Type B pancreatic cell (in vitro differentiated cells): ENCODE results near the gene TSPO. TPM values are rescaled to one million over a fixed set of nuclear protein-coding genes. Genes with fewer than 3 reads are reported as not detected.

Source experiments
- DNase-seq: peaks from one replicate; pipeline ENCODE4 v3.0.0; 2021; ENCODE audit warnings: mixed read lengths; ENCODE audit not compliant: unreplicated experiment; ENCODE audit errors: extremely low spot score
- H3K27ac Mint-ChIP-seq: 2 replicates; pipeline ENCODE4 v1.8.0; 2021; ENCODE audit warnings: mild to moderate bottlenecking, mixed read lengths
- H3K27me3 Mint-ChIP-seq: 2 replicates; pipeline ENCODE4 v1.8.0; 2021; ENCODE audit warnings: mixed read lengths
- H3K36me3 Mint-ChIP-seq: 2 replicates; pipeline ENCODE4 v1.8.0; 2021; ENCODE audit warnings: mixed read lengths
- H3K4me1 Mint-ChIP-seq: one replicate; pipeline ENCODE4 v1.8.0; 2021; ENCODE audit warnings: mixed read lengths; ENCODE audit not compliant: unreplicated experiment
- H3K4me3 Mint-ChIP-seq: 2 replicates; pipeline ENCODE4 v1.8.0; 2021; ENCODE audit warnings: mild to moderate bottlenecking, mixed read lengths
- H3K9me3 Mint-ChIP-seq: 2 replicates; pipeline ENCODE4 v1.8.0; 2021; ENCODE audit warnings: mixed read lengths
- total RNA-seq: library from RNA; stranded (reverse); gene quantifications from 2 replicates; pipeline ENCODE4 v1.2.1, GENCODE V29; 2021; ENCODE audit warnings: low replicate concordance
- TF ChIP-seq, protein P1 (sequence below): fragments of 200-600 bp; sonication (generic); conservative IDR thresholded peaks from 2 replicates; pipeline ENCODE4 v1.5.0; 2021; ENCODE audit warnings: antibody characterized with exemption, mild to moderate bottlenecking

Gene TSPO
- total RNA-seq, 1 donor from 2014 or later, result 16.9 TPM

DNA sequence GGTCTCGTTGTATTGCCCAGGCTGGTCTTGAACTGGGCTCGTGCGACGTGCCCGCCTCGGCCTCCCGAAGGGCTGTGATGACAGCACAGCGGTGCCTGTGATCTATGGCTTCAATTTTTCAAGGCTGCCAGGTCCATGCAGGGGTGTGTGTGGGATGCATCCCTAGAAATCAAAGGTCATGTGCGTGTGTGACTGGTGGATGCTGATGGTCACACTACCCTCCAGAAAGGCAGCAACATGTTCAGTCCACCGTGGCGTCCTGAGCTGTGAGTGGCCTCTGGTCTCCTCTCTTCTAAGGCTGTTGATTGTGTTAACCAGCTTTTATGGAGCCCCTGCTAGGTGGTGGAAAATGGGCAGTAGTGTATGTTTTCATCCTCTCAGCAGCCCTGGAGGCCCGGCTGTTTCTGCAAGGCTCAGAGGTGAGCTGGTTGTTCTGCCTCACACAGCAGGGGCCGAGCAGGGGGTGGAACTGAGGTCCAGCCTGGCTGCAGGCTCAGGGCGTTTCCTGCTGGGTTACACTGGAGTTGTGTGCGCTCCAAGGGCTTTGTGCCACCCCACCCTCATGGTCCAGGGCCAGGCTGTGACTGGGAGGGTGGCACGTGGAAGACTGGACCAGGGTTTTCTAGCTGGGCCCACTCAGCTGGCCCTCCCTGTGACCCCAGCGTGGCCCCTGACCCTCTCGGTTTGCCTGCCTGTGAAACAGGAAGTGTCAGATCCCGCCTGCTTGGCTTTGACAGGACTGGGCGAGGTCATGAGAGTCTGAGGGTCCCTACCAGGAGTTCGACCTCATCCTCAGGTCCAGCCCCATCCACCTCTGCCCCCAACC is 33.1 kb upstream of the TSPO start:
- no peak overlapping the region for H3K4me3 Mint-ChIP-seq
- H3K27me3 Mint-ChIP-seq, result peaks cover 9% of the 10 kb centered on the region
- no peaks in the 10 kb centered on the region for H3K9me3 Mint-ChIP-seq
- H3K36me3 Mint-ChIP-seq, result no peaks in the 10 kb centered on the region
- peaks cover 14% of the 10 kb centered on the region for H3K4me1 Mint-ChIP-seq
- DNase-seq, result no peak
- TF ChIP-seq, protein P1, sequence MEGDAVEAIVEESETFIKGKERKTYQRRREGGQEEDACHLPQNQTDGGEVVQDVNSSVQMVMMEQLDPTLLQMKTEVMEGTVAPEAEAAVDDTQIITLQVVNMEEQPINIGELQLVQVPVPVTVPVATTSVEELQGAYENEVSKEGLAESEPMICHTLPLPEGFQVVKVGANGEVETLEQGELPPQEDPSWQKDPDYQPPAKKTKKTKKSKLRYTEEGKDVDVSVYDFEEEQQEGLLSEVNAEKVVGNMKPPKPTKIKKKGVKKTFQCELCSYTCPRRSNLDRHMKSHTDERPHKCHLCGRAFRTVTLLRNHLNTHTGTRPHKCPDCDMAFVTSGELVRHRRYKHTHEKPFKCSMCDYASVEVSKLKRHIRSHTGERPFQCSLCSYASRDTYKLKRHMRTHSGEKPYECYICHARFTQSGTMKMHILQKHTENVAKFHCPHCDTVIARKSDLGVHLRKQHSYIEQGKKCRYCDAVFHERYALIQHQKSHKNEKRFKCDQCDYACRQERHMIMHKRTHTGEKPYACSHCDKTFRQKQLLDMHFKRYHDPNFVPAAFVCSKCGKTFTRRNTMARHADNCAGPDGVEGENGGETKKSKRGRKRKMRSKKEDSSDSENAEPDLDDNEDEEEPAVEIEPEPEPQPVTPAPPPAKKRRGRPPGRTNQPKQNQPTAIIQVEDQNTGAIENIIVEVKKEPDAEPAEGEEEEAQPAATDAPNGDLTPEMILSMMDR, result no peak
- H3K27ac Mint-ChIP-seq, result peak overlapping the region; percentile 64

DNA sequence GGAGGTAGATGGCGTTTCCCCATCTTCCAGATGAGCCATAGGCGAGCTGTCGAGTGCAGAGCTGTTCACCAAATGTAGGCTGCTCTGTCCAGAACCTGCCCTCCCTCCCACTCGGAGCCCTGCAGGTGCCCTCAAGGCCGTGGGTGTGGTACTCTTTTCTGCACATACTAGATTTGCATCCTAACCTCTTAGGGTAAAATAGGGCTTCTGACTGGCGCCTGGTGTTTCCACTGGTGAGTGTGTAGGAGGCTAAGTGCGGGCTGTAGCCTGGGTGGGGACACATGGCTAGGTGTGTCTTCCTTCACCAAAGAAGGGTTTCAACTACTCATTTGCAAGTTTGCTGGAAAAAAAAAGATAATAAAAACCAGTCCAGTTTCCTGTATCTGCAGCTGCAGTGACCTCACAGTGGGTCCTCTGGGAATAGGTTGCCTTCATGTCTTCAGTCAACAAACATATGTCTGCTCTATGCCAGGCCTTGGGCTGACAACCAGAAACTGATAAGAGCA is 32.4 kb upstream of the TSPO start:
- H3K27me3 Mint-ChIP-seq, result peaks cover 3% of the 10 kb centered on the region
- TF ChIP-seq, protein P1, result no peak
- no peaks in the 10 kb centered on the region for H3K36me3 Mint-ChIP-seq
- peak overlapping the region; percentile 64 for H3K27ac Mint-ChIP-seq
- no peak for DNase-seq
- H3K4me1 Mint-ChIP-seq, result peaks cover 8% of the 10 kb centered on the region
- H3K4me3 Mint-ChIP-seq, result no peak overlapping the region
- no peaks in the 10 kb centered on the region for H3K9me3 Mint-ChIP-seq

DNA sequence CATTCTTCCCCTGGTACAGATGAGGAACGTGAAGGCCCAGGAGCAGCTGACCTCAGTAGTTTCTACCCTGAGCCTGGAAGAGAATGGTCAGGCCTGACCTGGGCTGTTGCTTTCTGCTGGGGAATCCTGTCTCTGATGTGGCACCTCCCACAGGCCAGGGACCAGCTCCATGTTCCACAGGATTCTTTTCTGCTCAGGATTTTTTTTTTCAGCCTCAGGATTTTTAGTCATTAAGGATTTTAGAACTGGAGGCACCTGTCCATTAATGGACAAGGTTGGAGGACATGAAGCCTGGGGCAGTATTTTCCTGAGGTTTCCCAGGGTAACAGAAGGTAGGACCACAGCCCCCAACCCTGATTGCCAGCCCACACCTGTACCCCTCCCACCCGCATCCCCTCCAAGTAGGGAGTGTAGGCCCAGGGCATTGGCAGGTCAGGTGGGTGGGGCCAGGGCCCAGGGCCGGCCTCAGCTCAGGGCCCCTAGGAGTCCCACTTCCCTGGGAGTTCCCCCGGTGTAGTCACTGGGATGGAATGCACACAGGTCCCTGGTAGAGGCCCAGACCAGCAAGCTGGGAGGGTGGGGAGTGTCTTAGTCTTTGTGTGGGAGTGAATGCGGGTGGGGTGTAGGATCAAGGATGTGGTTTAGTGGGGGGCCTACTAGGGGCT is 24.7 kb upstream of the TSPO start:
- no peaks in the 10 kb centered on the region for H3K36me3 Mint-ChIP-seq
- H3K9me3 Mint-ChIP-seq, result no peaks in the 10 kb centered on the region
- H3K27ac Mint-ChIP-seq, result peak overlapping the region; percentile 94
- DNase-seq, result no peak
- H3K4me1 Mint-ChIP-seq, result no peaks in the 10 kb centered on the region
- TF ChIP-seq, protein P1, result no peak
- H3K27me3 Mint-ChIP-seq, result no peaks in the 10 kb centered on the region
- H3K4me3 Mint-ChIP-seq, result peak overlapping the region; percentile 60

DNA sequence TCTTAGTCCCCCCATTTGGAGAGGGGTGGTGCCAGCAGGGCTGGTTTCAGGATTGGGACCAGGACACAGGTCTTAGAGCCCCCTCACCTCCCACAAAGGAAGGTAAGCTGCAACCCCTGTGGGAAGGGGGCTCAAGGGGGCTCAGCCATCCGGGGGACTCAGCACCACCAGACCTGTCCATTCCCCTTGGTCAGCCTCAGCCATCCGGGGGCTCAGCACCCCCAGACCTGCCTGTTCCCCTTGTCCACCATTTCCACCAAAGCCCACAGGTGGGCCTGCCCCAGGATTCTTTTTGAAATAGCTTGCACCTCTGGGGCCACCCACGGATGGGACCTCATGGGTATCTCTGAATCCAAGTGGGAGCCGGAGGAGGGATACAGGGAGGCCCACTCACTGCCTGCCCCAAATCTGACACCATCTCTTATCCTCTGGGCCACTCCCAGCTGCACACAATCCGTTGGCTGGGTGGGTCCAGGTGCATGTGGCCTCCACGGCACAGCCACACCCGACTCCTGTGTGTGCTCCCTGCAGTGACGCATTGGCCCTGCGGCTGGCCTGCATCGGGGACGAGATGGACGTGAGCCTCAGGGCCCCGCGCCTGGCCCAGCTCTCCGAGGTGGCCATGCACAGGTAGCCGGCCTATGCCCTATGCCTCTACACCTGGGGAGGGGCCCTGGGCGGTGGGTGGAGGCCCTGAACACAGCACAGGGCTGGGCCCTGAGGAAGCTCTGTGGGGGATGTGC is 24.0 kb upstream of the TSPO start:
- TF ChIP-seq, protein P1, result no peak
- no peaks in the 10 kb centered on the region for H3K27me3 Mint-ChIP-seq

DNA sequence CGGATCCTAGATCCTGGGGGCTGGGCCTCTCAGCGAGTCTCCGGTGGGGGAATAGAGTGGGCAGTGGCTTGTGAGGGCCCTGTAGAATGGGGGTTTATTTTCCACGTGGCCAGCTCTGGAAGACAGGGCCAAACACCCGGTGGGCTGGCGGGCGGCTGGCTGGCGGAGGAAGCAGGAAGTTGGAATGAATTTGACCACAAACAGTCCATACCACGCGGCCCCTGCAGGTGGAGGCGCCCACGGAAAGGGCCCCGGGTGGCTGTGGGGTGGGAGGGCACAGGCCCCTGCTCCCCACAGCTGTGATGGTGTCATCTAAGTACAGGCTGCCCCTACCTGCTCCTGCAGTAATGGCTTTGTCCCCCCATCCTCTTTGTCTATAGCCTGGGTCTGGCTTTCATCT is 23.2 kb upstream of the TSPO start:
- Mint-ChIP-seq H3K36me3 (no peaks in the 10 kb centered on the region), H3K27ac (peak overlapping the region; percentile 94), H3K9me3 (no peaks in the 10 kb centered on the region), H3K27me3 (no peaks in the 10 kb centered on the region), H3K4me1 (no peaks in the 10 kb centered on the region), H3K4me3 (no peak overlapping the region)
- TF ChIP-seq, protein P1, result no peak
- no peak for DNase-seq

More for the DNA sequence above, 24.0 kb upstream of the TSPO start:
- H3K27ac Mint-ChIP-seq, result peak overlapping the region; percentile 94
- H3K4me3 Mint-ChIP-seq, result peak overlapping the region; percentile 60
- no peaks in the 10 kb centered on the region for H3K9me3 Mint-ChIP-seq
- no peaks in the 10 kb centered on the region for H3K4me1 Mint-ChIP-seq
- no peaks in the 10 kb centered on the region for H3K36me3 Mint-ChIP-seq
- DNase-seq, result no peak
